IPS DF 4.7 (cell line): Measurements from ENCODE around the gene DNAI2.
"Not testable (repeated sequence)": the region's sequence is repeated elsewhere in the genome, so short reads cannot be mapped to it uniquely, and the experiment has no call there.

Experiments
- DNase-seq: peaks from one replicate; pipeline ENCODE4 v3.0.0-alpha.2; 2013; ENCODE audit warnings: low spot score; ENCODE audit errors: extremely low read depth

DNAI2 gene

GRCh38 chr17:74274709-74275340, 791 bp downstream of the DNAI2 start:
- no peak for DNase-seq

- DNase-seq: no peak
Measured at GRCh38 chr17:74276051-74276476, 2.0 kb downstream of the DNAI2 start.

GRCh38 chr17:74276541-74277009, 2.5 kb downstream of the DNAI2 start:
- DNase-seq: no peak

- DNase-seq: no peak
Measured at GRCh38 chr17:74277935-74278334, 3.9 kb downstream of the DNAI2 start.

- not testable (repeated sequence) for DNase-seq
Measured at GRCh38 chr17:74279617-74280016, 5.6 kb downstream of the DNAI2 start.

- no peak for DNase-seq
Measured at GRCh38 chr17:74280093-74280513, 6.1 kb downstream of the DNAI2 start.

GRCh38 chr17:74281799-74282198, 7.8 kb downstream of the DNAI2 start:
- DNase-seq: no peak

GRCh38 chr17:74282274-74282586, 8.2 kb downstream of the DNAI2 start:
- not testable (repeated sequence) for DNase-seq

- DNase-seq: no peak
Measured at GRCh38 chr17:74282587-74283370, 8.7 kb downstream of the DNAI2 start.

- DNase-seq: no peak
Measured at GRCh38 chr17:74283371-74283673, 9.3 kb downstream of the DNAI2 start.

GRCh38 chr17:74287031-74287602, 13.1 kb downstream of the DNAI2 start:
- no peak for DNase-seq

GRCh38 chr17:74288785-74289184, 14.8 kb downstream of the DNAI2 start:
- DNase-seq: no peak

GRCh38 chr17:74289688-74290087, 15.7 kb downstream of the DNAI2 start:
- no peak for DNase-seq

GRCh38 chr17:74290340-74290739, 16.3 kb downstream of the DNAI2 start:
- no peak for DNase-seq

- DNase-seq: no peak
Measured at GRCh38 chr17:74292495-74292894, 18.5 kb downstream of the DNAI2 start.

GRCh38 chr17:74295625-74296547, 21.9 kb downstream of the DNAI2 start:
- DNase-seq: no peak

- no peak for DNase-seq
Measured at GRCh38 chr17:74296548-74296936, 22.5 kb downstream of the DNAI2 start.

- DNase-seq: no peak
Measured at GRCh38 chr17:74297941-74298340, 23.9 kb downstream of the DNAI2 start.

- no peak for DNase-seq
Measured at GRCh38 chr17:74298778-74299177, 24.7 kb downstream of the DNAI2 start.

GRCh38 chr17:74299226-74300009, 25.4 kb downstream of the DNAI2 start:
- DNase-seq: no peak

GRCh38 chr17:74303305-74303704, 29.3 kb downstream of the DNAI2 start:
- DNase-seq: no peak
